H1 (cell line): Measurements from ENCODE around the gene ERCC6. TPM values are rescaled to one million over a fixed set of nuclear protein-coding genes. Genes with fewer than 3 reads are reported as not detected.

Experiments used
- CTCF ChIA-PET: fragments of 300-600 bp; sonication (Branson Sonifier 250); formaldehyde crosslinking; loops from one replicate; lab custom pipeline; 2021; ENCODE audit not compliant: partially characterized antibody; lab: Charles Lee
- POLR2A ChIA-PET: fragments of 300-600 bp; sonication (Branson Sonifier 250); formaldehyde crosslinking; loops from one replicate; lab custom pipeline; 2021; ENCODE audit warnings: inconsistent platforms; ENCODE audit not compliant: partially characterized antibody; lab: Charles Lee
- DNase-seq, 2 experiments: peaks; one replicate each; pipeline versions ENCODE4 v3.0.0 to v3.0.0-alpha.2; 2010 to 2022; ENCODE audit warnings: low spot score in 2 of 2, low read depth in 1 of 2, mixed read lengths in 1 of 2
- FAIRE-seq: peaks from 2 replicates; lab custom pipeline; 2011; peaks lifted over from hg19 to GRCh38; lab: Jason Lieb, UNC
- H2AFZ ChIP-seq: 2 replicates; pipeline ENCODE4 v1.8.1; 2012; ENCODE audit warnings: low read length, inconsistent platforms
- H2AK5ac ChIP-seq: 2 replicates; pipeline ENCODE4 v1.6.1; 2013; ENCODE audit warnings: low read depth, low read length
- H2BK120ac ChIP-seq: replicated peaks from 2 replicates; pipeline ENCODE3; 2013; ENCODE audit warnings: low read depth, low read length, inconsistent platforms
- H2BK12ac ChIP-seq: 2 replicates; pipeline ENCODE4 v1.6.1; 2013; ENCODE audit warnings: low read depth, low read length
- H2BK15ac ChIP-seq: 2 replicates; pipeline ENCODE4 v1.6.1; 2013; ENCODE audit warnings: low read length
- H2BK20ac ChIP-seq: 2 replicates; pipeline ENCODE4 v1.6.1; 2013; ENCODE audit warnings: low read length
- H2BK5ac ChIP-seq: 2 replicates; pipeline ENCODE4 v1.6.1; 2013; ENCODE audit warnings: low read depth, low read length
- H3K14ac ChIP-seq: 2 replicates; pipeline ENCODE4 v1.6.1; 2013; ENCODE audit warnings: inconsistent platforms; ENCODE audit not compliant: insufficient read length
- H3K18ac ChIP-seq: 2 replicates; pipeline ENCODE4 v1.6.1; 2013; ENCODE audit warnings: low read length; ENCODE audit errors: extremely low read depth
- H3K23ac ChIP-seq: 2 replicates; pipeline ENCODE4 v1.6.1; 2013; ENCODE audit warnings: inconsistent platforms; ENCODE audit not compliant: insufficient read length
- H3K23me2 ChIP-seq: 2 replicates; pipeline ENCODE4 v1.6.1; 2013; ENCODE audit warnings: low read depth, low read length
- H3K27ac ChIP-seq: 2 replicates; pipeline ENCODE4 v1.6.1; 2011; ENCODE audit warnings: low read depth, low read length, inconsistent platforms
- H3K27me3 ChIP-seq, 4 experiments: replicated peaks in 1 of 4; 1 replicate in 1 of 4; 2 replicates in 3 of 4; pipeline versions ENCODE4 v1.6.1 to v1.8.1; 2011 to 2013; ENCODE audit warnings: low read length in 3 of 4, mild to moderate bottlenecking in 3 of 4, inconsistent platforms in 2 of 4, mixed read lengths in 2 of 4, moderate library complexity in 1 of 4; ENCODE audit not compliant: control insufficient read depth in 3 of 4, insufficient read depth in 3 of 4; ENCODE audit errors: extremely low read depth in 1 of 4
- H3K36me3 ChIP-seq, 4 experiments: 2 replicates each; pipeline versions ENCODE4 v1.6.1 to v1.8.1; 2011 to 2013; ENCODE audit warnings: mild to moderate bottlenecking in 4 of 4, low read length in 3 of 4, moderate library complexity in 2 of 4, control low read depth in 1 of 4, inconsistent platforms in 1 of 4; ENCODE audit not compliant: insufficient read depth in 4 of 4, control insufficient read depth in 2 of 4
- H3K4ac ChIP-seq: replicated peaks from 2 replicates; pipeline ENCODE3; 2013; ENCODE audit warnings: low read length, low read depth, mixed read lengths, inconsistent platforms; ENCODE audit not compliant: insufficient read length
- H3K4me1 ChIP-seq, 4 experiments: replicated peaks in 1 of 4; 1 replicate in 1 of 4; 2 replicates in 3 of 4; pipeline versions ENCODE4 v1.6.1 to v1.8.1; 2011 to 2013; ENCODE audit warnings: low read length in 3 of 4, inconsistent platforms in 2 of 4, mixed read lengths in 1 of 4; ENCODE audit not compliant: insufficient read depth in 4 of 4, control insufficient read depth in 3 of 4
- H3K4me2 ChIP-seq, 2 experiments: 2 replicates each; pipeline versions ENCODE4 v1.6.1 to v1.8.1; 2011 to 2013; ENCODE audit warnings: low read depth in 2 of 2, low read length in 2 of 2, control low read depth in 1 of 2, inconsistent platforms in 1 of 2, mild to moderate bottlenecking in 1 of 2; ENCODE audit not compliant: insufficient read depth in 1 of 2
- H3K4me3 ChIP-seq, 4 experiments: fragments of 200-600, 300-600 bp in 1 of 4; sonication (generic), shearing (Covaris generic), sonication (Bioruptor Twin) in 1 of 4; 2 replicates each; pipeline versions ENCODE4 v1.5.1 to v1.8.1; 2011 to 2016; ENCODE audit warnings: low read length in 4 of 4, low read depth in 3 of 4, control low read depth in 2 of 4, inconsistent platforms in 2 of 4, mild to moderate bottlenecking in 2 of 4, mixed read lengths in 1 of 4, moderate library complexity in 1 of 4; ENCODE audit not compliant: insufficient read depth in 2 of 4; ENCODE audit errors: extremely low read depth in 1 of 4
- H3K56ac ChIP-seq: replicated peaks from 2 replicates; pipeline ENCODE3; 2013; ENCODE audit warnings: low read depth, mild to moderate bottlenecking, mixed read lengths, low read length, inconsistent platforms; ENCODE audit not compliant: insufficient read length
- H3K79me1 ChIP-seq: 2 replicates; pipeline ENCODE4 v1.6.1; 2013; ENCODE audit warnings: low read depth, low read length, control low read depth
- H3K79me2 ChIP-seq, 2 experiments: 2 replicates each; pipeline versions ENCODE4 v1.6.1 to v1.8.1; 2012 to 2013; ENCODE audit warnings: low read length in 2 of 2, mild to moderate bottlenecking in 2 of 2, inconsistent platforms in 1 of 2; ENCODE audit not compliant: insufficient read depth in 2 of 2, control insufficient read depth in 1 of 2
- H3K9ac ChIP-seq, 4 experiments: replicated peaks in 1 of 4; 1 replicate in 1 of 4; 2 replicates in 3 of 4; pipeline versions ENCODE4 v1.6.1 to v1.8.1; 2011 to 2013; ENCODE audit warnings: low read depth in 3 of 4, low read length in 3 of 4, control low read depth in 2 of 4, mild to moderate bottlenecking in 2 of 4, moderate library complexity in 2 of 4, inconsistent platforms in 1 of 4; ENCODE audit errors: extremely low read depth in 1 of 4
- H3K9me3 ChIP-seq, 2 experiments: 2 replicates each; pipeline versions ENCODE4 v1.6.1 to v1.8.1; 2012 to 2013; ENCODE audit warnings: mild to moderate bottlenecking in 2 of 2, moderate library complexity in 2 of 2, control low read depth in 1 of 2, inconsistent platforms in 1 of 2, low read depth in 1 of 2, low read length in 1 of 2, mixed read lengths in 1 of 2; ENCODE audit not compliant: insufficient read depth in 2 of 2
- H4K20me1 ChIP-seq, 2 experiments: replicated peaks in 1 of 2; 2 replicates each; pipeline versions ENCODE3 to v1.8.1; 2011 to 2013; ENCODE audit warnings: inconsistent platforms in 2 of 2, low read length in 2 of 2, mild to moderate bottlenecking in 1 of 2; ENCODE audit not compliant: insufficient read depth in 2 of 2, control insufficient read depth in 1 of 2
- H4K5ac ChIP-seq: 2 replicates; pipeline ENCODE4 v1.6.1; 2013; ENCODE audit warnings: low read length, low read depth, mixed read lengths, inconsistent platforms; ENCODE audit not compliant: insufficient read length
- H4K8ac ChIP-seq: 2 replicates; pipeline ENCODE4 v1.8.0; 2013; ENCODE audit warnings: mild to moderate bottlenecking, moderate library complexity, low read length, inconsistent platforms; ENCODE audit not compliant: insufficient read depth; ENCODE audit errors: extremely low read depth
- H4K91ac ChIP-seq: replicated peaks from 2 replicates; pipeline ENCODE3; 2013; ENCODE audit warnings: low read length, mixed read lengths, inconsistent platforms; ENCODE audit not compliant: insufficient read length
- HDAC6 ChIP-seq: IDR thresholded peaks from one replicate; pipeline ENCODE4 v1.7.1; 2012; ENCODE audit warnings: low read depth, mild to moderate bottlenecking, inconsistent platforms, low read length, moderate library complexity
- RAD21 ChIP-seq, 2 experiments: IDR thresholded peaks in 1 of 2; conservative IDR thresholded peaks in 1 of 2; 2 replicates each; pipeline ENCODE4 v1.6.1; 2011; ENCODE audit warnings: low read depth in 2 of 2, low read length in 2 of 2, improper control_type of control experiment in 1 of 2, inconsistent platforms in 1 of 2, mild to moderate bottlenecking in 1 of 2, moderate library complexity in 1 of 2
- WGBS, 2 experiments: shearing (Covaris generic) in 1 of 2; methylation state at CpG; one replicate each; pipeline versions ENCODE4 v1.1.6 to v1.1.7; 2013 to 2015; ENCODE audit warnings: low lambda C conversion rate in 2 of 2, mixed read lengths in 2 of 2, inconsistent platforms in 1 of 2, low coverage in 1 of 2, missing lambda C conversion rate in 1 of 2; ENCODE audit not compliant: insufficient replicate concordance in 2 of 2, insufficient coverage in 1 of 2, insufficient read length in 1 of 2; ENCODE audit errors: extremely low coverage in 1 of 2, missing lambda C conversion rate in 1 of 2; 5-methylcytosine and 5-hydroxymethylcytosine counted together
- polyA plus RNA-seq, 7 experiments: library from polyadenylated mRNA; depleted of rRNA in 3 of 7; stranded (reverse) in 5 of 7; unstranded in 2 of 7; fragments of >200 nt in 5 of 7; fragments of 200-250 nt in 2 of 7; gene quantifications; 1 replicate in 5 of 7; 2 replicates in 1 of 7; 4 replicates in 1 of 7; pipeline versions ENCODE4 v1.2.1 to v1.2.3, GENCODE V29; 2011 to 2013; ENCODE audit warnings: missing spikeins in 2 of 7, mixed read lengths in 2 of 7
- total RNA-seq: library from RNA; stranded (reverse); fragmentation: NEBNext Ultra II Directional; extraction: Animal tissue kit (Norgen Biotek cat#: 25700); gene quantifications from 2 replicates; pipeline ENCODE4 v1.2.1, GENCODE V29; 2021
- TF ChIP-seq, protein P1 (sequence below), 3 experiments: IDR thresholded peaks; 1 replicate in 2 of 3; 2 replicates in 1 of 3; pipeline versions ENCODE4 v1.5.1 to v1.6.1; 2011; ENCODE audit warnings: low read length in 3 of 3, mild to moderate bottlenecking in 3 of 3, inconsistent platforms in 2 of 3, low read depth in 1 of 3, moderate library complexity in 1 of 3; ENCODE audit not compliant: insufficient read depth in 1 of 3; ENCODE audit errors: control extremely low read depth in 1 of 3

The ERCC6 gene
- total and polyA plus RNA-seq, 2 of the 8 experiments (the other 6 are each of a cell fraction or from before 2014, with no cell fraction given): 4.1 to 11.9 TPM

DNA sequence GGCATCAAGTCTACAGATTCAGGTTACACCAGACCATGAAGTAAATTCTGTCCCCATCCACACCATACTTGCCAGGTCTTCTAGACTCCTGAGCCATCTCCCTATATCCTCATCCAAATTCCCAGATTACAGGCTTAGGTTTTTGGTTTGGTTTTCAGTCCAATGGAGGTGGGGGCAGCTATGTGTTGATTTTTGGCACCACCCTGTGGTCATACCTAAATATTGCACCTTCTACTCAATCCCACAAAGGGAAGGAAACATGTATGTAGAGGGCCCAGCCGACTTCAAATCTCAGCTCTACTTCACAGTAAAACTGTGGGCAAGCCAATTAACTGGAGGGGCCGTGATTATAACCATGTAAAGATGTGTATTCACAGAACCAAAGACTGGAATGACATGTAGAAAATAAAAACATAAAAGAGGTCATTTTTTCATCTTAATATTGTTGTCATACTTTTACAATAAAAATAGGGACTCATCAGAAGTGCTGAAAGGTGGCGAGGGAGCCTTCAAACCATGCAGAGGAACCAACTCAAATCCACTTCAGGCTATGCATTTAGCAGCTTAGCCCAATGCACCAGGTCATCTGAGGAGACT lies 19.8 kb downstream of the ERCC6 start:
- no peak overlapping the region for H3K56ac ChIP-seq
- H3K79me2 ChIP-seq: no peaks in the 10 kb centered on the region
- no peaks in the 10 kb centered on the region for H3K23me2 ChIP-seq
- no peaks in the 10 kb centered on the region for H3K79me1 ChIP-seq
- peak; percentile 42 for FAIRE-seq
- H3K27me3 ChIP-seq: no peaks in the 10 kb centered on the region
- DNase-seq: peak in 1 of 2 experiments; percentile 56
- H4K91ac ChIP-seq: no peak overlapping the region
- ChIA-PET POLR2A (no interaction called here), CTCF (interaction anchor here (0.5 to 12.5 kb wide), 25 partner anchors 8 to 638 kb away, joined by 3 to 261 read pairs (median 4); partner anchors contain the start of gene ERCC6)
- no peak overlapping the region for H3K18ac ChIP-seq
- no peak overlapping the region for H2BK20ac ChIP-seq
- no peak overlapping the region for H3K9ac ChIP-seq
- no peak overlapping the region for H2BK5ac ChIP-seq
- no peak overlapping the region for H3K14ac ChIP-seq
- no peak overlapping the region for H4K8ac ChIP-seq
- no peak overlapping the region for H2BK15ac ChIP-seq
- H2BK12ac ChIP-seq: no peak overlapping the region
- TF ChIP-seq HDAC6 (no peak), RAD21 (IDR thresholded peaks at IDR 0.05 in 1 of 2, conservative IDR thresholded peaks at IDR 0.05 in 1 of 2; ENCODE audit: low read depth in 2 of 2, low read length in 2 of 2) (peak; percentile 82 to 85)
- TF ChIP-seq, protein P1, sequence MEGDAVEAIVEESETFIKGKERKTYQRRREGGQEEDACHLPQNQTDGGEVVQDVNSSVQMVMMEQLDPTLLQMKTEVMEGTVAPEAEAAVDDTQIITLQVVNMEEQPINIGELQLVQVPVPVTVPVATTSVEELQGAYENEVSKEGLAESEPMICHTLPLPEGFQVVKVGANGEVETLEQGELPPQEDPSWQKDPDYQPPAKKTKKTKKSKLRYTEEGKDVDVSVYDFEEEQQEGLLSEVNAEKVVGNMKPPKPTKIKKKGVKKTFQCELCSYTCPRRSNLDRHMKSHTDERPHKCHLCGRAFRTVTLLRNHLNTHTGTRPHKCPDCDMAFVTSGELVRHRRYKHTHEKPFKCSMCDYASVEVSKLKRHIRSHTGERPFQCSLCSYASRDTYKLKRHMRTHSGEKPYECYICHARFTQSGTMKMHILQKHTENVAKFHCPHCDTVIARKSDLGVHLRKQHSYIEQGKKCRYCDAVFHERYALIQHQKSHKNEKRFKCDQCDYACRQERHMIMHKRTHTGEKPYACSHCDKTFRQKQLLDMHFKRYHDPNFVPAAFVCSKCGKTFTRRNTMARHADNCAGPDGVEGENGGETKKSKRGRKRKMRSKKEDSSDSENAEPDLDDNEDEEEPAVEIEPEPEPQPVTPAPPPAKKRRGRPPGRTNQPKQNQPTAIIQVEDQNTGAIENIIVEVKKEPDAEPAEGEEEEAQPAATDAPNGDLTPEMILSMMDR (IDR thresholded peaks at IDR 0.05; ENCODE audit: control extremely low read depth in 1 of 3, insufficient read depth in 1 of 3, low read depth in 1 of 3, low read length in 3 of 3): peak in 2 of 3 experiments; percentile 69; a peak in 3 of 4 replicates
- no peak overlapping the region for H3K27ac ChIP-seq
- H2AK5ac ChIP-seq: no peak overlapping the region
- no peak overlapping the region for H3K4me2 ChIP-seq
- no peaks in the 10 kb centered on the region; a peak in 1 of 7 replicates for H3K4me1 ChIP-seq
- H2BK120ac ChIP-seq: no peak overlapping the region
- no peaks in the 10 kb centered on the region for H4K20me1 ChIP-seq
- no peak overlapping the region for H4K5ac ChIP-seq
- no peaks in the 10 kb centered on the region for H3K9me3 ChIP-seq
- no peak overlapping the region for H2AFZ ChIP-seq
- H3K36me3 ChIP-seq: peaks cover 0 to 4% (median 1%) of the 10 kb centered on the region in 4 experiments; a peak in 3 of 8 replicates
- no peak overlapping the region for H3K4me3 ChIP-seq
- 80% methylated on average over 3 of the region's 3 CpGs; no CpG with 5 or more reads in 1 of the 2 experiments for WGBS, 2 experiments
- no peak overlapping the region for H3K4ac ChIP-seq
- H3K23ac ChIP-seq: no peak overlapping the region
